Measurements from ENCODE around the gene GPD2.
A peak's percentile ranks its signal among the peaks of the same experiment; 100 is the strongest.

The GPD2 gene

DNA sequence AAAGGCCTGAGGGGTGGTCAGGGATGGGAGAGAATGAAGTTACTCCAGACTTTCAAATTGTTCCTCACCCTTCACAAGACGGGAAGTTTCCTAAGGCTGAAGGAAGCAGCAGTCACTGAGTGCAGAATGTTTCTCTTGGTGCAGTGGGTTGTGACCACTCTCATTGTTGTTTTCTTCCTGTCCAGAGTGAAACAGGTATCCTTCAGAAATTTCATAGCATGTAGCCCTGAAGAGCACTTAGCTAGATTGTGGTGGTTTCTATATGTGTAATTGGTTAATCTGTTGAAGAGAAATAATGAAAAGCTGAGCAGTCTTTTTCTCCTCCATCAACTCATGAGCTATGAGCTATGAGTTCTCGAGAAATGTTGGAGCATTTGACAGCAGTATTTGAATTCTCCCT, 96.8 kb downstream of the GPD2 start:
- no peak for DNase-seq (ENCODE audit: low read depth)

DNA sequence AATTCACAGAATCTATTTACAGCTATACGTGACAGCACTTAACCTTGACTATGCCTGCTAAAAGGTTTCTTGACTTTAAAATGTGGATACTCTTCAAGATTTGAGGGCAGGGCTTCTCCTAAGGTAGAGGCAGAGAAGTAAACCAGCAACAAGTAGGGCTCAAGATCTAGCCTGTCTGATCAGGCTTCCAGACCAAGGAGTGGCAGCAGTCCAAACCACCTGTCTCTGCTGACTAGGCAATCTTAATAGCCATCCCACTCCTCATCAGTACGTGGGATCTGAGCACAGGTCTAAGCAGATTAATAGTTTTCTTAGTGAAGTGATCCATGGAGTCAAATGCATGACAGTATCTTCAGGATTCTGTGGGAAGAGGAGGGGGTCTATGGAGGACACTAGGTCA, 100.4 kb downstream of the GPD2 start:
- no peak for DNase-seq (ENCODE audit: low read depth)

DNA sequence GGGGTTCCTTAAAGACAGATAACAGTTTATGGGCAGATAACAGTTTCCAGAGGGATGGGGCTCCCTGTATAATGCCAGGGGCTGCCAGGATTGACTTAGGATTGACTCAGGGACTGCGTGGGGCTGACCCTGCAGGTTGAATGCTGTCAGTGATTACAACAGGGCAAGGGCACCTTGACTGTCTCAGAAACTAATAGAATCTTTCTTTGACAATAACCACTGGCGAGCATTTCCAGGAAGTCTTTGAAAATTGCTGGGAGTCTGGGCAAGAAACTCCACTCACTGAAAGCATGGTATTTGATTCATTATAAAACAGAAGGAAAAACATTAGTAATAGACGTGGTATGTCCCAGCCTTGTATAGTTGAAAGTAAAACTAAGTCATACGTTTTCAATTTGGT, 101.0 kb downstream of the GPD2 start:
- DNase-seq (ENCODE audit: low read depth): peak; percentile 2

DNA sequence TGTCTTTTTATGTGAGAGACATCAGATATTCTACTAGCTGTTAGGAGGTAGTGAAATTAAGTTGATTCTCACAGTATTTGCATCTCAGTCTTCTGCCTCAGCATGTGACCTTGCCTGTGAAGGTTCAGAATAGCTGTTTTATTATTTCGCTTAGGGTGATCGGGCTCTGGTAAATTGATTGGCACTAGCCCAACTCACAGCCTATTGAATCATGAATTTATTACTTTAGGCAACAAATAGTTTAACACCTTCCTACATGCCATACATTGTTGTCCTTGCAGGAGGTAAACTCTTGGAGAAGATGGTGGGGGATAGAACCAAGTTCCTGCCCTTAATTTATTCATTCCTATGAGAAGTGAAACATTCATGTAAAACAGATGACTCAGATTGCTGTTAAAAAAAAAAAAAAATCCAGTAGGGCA, 101.9 kb downstream of the GPD2 start:
- no peak for DNase-seq (ENCODE audit: low read depth)

DNA sequence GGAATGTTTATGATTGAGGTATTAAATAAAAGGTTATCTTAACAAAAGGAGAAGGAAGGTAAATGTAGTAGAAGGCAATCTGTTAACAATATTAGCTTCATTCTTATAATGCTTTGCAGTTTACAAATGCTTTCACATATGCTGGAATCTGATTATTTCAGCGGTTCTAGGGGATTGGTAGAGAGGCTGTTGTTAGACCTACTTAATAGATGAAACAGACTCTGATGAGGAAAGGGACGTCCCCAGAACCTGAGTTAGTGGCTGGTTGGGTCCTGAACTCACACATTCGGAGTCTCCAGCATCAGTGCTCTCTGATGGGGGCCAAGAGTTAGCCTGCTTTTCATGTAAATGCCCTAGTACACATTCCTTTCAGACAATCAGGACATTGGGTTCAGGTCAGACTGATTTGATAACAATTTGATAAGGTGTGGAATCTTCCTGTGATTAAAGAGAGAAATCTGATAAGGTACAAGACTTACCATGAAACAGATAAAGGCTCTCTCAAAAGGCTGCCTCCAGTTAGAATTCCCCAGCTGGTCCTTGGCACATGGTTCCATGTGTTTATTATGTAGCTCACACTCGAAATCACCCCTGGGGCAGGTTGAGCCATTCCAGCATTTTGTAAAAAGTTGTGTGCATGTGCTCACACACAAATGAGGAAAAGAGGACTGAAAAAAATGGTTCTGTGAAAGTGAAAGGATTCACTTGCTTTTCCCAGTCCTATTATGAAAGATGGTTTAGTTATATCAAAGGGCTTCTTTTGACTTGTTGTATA, 103.1 kb downstream of the GPD2 start:
- DNase-seq (ENCODE audit: low read depth): no peak

DNA sequence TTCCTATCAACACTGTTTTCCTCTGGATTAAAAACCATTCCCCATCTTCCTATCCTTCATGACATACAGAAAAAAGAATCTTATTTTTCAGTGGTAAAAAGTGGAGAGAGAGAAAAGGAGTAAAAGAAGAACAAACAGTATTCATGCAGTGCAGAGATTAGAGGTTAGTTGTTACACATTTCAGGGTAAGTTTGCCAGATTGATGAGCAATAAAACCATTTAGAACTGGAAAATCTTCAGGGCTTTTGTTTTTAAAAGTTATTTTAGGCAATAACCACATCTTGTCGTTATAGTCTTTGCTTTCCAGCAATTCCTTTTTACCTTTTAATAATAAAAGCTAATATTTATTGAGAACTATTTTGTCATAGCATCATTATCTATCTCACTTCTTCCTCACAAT, 104.5 kb downstream of the GPD2 start:
- DNase-seq (ENCODE audit: low read depth): no peak

DNA sequence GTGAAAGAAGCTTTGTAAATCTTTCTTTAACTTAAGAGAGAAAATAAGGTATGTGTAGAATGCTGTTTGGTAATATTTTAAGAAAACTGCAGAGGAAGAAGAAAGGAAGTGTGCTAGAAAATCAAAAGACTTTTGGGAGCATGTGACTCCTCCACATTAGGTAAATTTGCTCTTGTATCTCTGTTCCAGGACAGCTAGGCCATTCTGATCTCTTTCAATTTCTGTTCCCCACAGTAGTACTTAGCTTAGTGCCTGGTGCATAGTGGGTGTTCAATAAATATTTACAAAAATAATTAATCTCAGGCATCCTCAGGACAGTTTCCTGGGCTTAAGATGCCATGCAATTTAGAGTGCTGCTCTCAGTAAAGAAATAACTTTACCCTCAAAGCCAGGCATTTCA, 105.0 kb downstream of the GPD2 start:
- DNase-seq (ENCODE audit: low read depth): no peak

DNA sequence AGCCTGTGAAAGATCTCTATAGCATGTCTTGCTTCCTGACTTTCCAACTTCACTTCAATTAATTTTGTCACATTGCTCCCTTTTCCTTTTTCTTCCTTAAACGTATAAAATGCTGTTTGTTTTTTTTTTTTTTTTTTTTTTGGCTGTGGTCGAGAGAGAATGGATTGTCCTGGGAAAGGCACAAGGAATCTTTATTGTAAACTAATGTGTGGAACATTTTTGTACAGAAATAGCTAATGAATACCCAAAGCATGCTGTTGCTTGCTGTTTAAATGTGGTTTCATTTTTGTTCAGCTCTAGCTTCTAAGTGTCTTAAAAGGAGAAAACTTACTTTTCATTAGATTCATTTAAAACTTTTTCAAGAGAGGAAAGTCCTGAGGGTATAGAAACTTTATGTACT, 105.5 kb downstream of the GPD2 start:
- no peak for DNase-seq (ENCODE audit: low read depth)

DNA sequence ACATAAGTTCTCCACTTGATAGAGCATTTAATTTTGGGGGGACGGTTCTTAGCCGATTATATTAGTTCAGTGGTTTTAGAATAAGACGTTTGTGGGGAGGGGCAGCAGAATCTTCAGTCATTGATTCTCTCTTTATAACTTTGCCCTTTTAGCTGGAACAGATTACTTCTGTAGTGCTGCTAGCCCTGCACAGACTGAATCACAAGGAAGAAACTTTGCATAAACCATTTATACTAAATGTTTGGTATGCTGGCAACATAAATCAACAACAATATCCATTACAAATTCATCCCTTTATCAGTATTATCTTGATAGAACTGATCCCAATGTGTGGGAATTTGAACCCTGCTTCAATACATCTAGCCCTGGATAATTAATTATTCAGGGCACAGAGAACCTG, 112.2 kb downstream of the GPD2 start:
- no peak for DNase-seq (ENCODE audit: low read depth)

DNA sequence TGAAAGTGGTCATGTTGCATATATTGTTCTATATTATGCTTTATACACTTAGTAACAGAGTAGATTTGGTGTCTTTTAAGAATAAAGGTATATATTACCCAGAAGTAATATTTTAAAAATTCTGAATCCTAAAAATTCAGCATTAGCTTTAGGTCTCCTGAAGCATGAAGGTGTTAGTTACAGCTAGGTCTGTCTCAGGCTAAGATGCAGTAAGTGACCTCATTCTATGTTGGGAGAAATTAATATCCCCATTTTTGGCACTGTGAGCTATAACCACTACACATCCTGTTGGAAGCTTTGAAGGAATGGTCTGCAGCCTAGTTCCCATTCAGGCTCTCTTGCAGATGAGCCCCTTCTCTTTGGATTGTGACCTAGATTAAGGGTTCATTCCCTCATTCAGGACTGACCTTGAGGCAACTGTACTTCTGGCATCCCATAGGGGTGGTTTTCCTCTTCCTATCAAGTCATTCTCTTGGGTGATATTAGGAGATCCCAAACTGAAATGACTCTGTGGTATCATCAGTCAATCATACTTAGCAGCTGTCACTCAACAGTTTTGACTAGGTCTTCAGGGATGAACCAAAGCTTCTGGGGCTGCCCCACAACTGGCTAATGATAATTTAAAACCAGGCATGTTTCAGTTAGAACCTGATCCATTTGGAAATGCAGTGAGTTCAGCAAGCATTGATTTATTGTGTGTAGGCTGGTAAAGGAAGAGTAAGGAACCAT, 117.7 kb downstream of the GPD2 start:
- DNase-seq (ENCODE audit: low read depth): no peak

DNA sequence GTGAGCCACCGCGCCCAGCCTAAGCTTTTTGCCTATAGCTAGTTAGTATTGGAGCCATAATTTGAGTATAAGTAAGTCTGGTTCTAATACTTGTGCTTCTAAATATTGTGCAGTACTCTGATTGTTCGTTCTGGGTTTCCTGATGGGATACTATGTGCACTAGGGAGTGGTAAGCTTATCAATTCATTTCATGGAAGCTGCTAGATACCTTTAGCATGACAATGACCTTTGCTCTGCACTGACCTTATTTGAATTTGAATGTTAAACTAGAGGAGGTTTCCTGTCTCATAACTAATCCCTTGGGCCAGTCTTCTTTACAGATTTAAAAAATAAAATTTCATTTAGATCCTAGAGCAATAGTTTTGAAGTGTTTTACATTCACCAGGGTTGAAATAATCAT, 125.1 kb downstream of the GPD2 start:
- no peak for DNase-seq (ENCODE audit: low read depth)

DNA sequence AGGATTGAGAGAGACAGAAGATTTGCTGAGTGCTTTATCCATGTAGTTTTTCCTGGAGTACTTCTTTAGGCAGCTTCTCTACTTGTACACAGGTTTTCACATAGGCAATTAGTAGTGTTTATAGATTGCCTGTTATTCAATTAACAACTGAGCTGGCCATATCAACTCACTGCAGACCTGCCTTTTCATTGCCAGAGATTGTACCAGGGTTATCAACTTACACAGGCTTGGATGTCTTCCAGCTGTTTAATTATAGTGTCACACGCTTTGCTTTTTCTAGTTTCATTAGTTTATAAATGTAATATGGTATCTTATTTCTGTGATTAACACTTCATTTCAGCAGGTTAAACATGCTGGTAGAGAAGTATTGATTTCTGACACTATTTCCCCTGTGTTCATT, 125.9 kb downstream of the GPD2 start:
- DNase-seq (ENCODE audit: low read depth): no peak

DNA sequence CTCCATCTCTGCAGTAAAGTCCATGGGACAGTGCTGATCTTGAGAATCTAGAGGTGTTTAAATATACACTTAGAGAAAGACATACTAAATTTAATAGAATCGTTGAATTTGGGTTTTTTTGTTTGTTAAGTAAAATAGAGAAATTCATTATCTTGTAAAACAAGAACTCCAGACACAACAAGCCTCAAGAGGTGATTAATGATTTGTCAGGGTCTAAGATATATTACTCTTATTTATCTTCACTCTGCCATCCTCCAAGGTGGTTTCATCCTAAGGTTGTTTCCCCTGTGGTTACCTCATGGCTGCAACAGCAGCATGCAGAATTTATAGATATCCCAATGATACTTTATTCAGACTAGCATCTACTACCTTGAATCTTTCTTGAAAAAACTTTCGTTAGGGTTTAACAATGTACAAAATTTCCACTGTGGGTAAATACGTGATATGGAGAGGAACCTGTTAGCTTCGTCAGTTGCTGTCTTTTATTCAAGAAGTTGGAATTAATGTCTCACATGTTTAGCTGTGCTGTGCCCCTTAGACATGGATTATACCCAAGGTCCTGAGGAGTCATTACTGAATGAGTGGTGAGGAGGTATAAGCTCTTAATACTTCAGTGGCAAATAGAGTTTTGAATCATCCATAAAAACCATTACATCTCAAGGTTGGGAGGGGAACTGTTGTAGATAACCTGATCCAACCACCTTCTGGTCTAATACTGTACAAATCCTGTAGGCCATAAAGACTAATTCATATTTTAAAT, 128.0 kb downstream of the GPD2 start:
- no peak for DNase-seq (ENCODE audit: low read depth)

DNA sequence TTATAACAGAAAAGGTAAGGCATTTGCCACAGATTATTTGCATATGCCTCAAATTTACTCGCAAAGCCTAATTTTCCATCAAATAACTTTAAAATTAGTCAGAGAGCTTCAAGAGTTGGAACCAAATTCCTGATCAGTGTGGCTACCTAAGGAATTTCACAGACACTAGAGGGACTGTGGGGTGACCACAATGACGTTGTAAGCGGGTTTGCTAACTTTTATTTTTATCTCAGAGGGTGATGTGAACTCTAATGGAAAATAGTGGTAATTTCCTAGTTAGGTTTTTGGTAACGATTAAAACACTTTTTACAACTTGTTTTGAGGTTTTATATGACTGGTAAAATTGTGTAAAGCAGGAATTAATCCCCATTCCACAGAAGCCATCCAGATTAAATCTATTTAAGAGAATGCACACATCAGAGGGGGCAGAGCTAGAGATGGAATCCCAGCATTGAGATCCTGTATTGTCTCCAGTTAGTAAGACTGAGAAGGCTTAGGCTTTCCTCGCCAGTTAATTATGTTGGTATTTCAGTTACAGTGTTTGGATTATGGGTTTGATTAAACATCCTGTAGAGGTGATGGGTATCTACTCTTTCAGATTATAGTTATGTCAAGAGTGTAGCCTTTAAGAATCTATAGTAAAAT, 129.0 kb downstream of the GPD2 start:
- DNase-seq (ENCODE audit: low read depth): peak; percentile 68

DNA sequence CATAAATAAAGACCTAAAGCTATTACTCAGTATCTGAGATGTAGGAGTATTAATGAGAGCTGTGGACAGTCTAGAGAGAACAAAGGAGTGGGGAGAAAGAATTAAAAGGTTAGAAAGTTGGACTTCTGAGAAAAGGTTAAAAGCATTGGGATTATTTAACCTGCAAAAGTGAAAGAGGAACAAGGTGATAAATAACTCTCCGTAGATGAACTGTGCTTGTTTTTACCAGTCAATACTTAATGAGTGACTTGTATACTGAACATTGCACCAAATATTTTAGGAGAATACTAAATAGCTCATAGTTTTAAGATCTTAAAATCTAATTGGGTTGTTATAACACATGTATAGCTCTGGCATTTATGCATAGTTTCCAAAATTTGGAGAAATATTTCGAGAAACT, 137.5 kb downstream of the GPD2 start:
- DNase-seq (ENCODE audit: low read depth): no peak

DNA sequence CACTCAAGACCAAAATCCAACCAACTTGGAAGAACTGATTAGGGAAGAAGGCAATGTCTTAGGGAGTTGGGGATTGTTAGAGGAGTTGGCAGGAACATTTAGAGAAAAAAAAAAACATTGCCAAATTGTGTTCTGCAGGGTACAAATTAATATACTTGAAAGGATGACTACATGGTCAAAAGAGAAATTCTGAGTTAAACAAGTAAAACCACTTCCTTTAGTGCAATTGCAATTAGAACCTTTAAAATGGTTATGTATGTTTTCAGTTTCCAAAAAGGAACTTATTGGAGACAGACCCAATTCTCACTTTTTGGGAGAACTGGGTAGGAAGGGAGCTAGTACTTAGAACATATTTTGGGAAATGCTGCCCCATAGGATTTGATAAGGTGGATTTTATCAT, 137.9 kb downstream of the GPD2 start:
- DNase-seq (ENCODE audit: low read depth): no peak

DNA sequence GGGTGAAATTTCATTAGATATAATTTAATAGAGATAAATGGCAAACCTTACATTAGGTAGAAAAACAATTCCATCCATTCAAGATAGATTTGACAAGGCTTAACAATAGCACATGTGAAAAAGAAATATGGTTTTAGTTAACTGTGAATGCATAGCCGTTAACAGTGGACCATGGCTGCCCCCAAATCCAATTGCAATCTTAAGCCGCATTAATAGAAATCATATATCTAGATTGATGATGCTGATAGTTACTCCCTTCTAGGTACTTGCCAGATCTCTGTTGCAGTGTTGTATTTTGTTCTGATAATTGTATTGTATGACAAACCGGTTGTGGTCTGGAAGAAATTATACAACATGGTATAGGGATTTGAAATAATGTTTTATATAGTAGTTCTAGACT, 139.8 kb downstream of the GPD2 start:
- no peak for DNase-seq (ENCODE audit: low read depth)

DNA sequence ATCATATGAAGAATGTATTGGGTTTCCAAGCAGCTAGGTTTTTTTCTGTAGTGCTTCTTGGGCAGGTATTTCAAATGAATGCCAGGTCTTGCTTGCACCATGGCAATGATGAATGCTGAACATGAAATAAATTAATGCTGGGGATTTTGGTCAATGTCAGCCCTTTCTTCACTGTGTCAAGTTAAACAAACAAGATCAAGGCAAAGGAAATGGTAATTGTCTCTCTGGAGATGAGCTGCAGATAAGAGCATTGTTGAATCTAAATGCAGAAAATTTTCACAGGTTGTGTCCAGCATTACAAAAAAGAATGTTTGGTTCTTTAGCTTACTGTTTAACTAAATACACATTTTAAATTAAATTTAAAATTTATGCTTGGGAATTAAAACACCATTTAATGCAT, 144.3 kb downstream of the GPD2 start:
- DNase-seq (ENCODE audit: low read depth): no peak

DNA sequence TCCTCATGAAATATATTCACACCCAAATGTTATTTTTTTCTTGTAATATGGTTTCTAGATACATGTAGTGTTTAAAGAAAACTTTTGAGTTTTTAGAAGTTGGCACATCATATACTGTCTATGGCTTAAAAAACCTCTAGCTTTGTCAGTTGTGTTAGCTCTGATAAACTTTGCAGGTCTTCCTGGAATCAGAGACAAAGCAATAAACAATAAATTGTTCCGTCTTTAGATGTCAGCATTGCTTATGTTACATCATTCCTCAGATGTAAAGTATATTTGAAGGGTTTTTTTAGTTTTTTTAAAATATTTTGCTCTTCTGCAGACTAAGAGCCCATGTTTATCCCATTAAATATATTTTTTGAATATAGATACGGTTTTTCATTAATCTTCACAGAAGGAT, 145.1 kb downstream of the GPD2 start:
- DNase-seq (ENCODE audit: low read depth): no peak

DNA sequence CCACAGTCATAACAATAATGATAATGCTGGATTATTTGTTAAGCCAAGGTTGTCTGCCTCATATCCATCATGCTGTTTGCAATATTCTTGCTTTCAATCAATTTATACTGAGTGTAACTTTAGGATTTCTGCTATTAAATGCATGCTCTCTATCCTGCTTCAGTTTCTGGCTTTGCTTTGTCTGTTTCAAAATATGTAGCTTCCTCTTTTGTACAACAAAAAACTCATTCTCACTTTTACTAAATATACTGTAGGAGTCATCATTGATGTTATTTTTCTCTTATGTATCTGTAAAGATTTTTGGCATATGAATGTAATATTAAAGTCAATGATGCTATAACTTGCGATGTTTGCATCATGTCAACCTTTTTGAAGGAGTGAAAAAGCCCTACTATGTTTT, 149.3 kb downstream of the GPD2 start:
- DNase-seq (ENCODE audit: low read depth): no peak

DNA sequence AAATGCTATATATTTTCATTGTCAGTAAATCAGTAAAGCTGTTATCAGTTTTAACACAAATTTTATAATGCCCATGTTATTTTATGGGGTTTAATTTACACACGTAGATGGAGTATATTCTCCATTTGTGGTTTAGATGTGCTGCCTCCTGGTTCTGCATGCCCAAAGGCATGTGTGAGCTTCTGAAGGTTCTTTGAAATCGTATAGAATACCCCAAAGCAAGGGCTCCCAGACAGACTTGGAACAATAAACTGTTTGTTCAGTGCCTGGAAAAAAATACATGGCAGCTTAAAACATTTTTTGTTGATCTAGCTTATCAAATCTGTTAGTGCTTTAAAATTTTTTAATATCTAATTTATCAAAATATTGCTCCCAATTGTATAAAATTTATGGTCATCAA, 150.4 kb downstream of the GPD2 start:
- no peak for DNase-seq (ENCODE audit: low read depth)

DNA sequence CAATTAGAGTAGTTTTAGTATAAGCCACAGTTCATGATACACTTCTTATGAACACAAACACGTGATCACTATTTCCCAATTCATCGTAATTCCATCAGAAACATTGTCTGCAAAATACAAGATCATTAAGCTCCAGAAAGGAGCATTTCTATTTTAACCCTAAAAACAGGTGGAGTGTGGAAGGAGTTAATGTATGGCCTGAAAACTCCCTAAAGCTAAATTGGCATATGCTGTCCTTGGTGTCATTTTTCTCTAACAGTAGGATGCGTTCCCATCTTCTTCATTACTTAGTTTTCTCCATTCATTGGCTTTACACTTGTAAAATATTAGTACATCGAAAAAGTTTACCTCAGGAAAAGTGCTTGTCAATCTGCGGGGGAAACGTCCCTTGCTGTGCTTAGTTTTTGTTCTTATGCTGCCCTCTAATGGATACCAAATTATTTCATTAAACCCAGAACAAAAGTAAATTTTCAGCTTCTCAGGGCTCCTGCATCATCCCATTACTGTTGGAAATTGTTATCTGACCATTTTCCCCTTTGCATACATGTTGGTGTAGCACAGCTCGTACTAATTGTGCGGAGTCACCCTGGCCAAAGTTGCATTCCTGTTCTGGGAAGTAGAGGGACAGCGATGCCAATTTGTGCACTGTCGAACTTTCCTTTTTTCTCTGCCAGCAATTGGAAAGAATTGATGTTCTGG, 153.4 kb downstream of the GPD2 start:
- DNase-seq (ENCODE audit: low read depth): peak; percentile 57

Measured in amniotic epithelial cell (primary cell).